Measurements from ENCODE around the gene COL7A1. TPM values are rescaled to one million over a fixed set of nuclear protein-coding genes. Genes with fewer than 3 reads are reported as not detected.
"Not testable (repeated sequence)": the region's sequence is repeated elsewhere in the genome, so short reads cannot be mapped to it uniquely, and the experiment has no call there.

The COL7A1 gene
- total RNA-seq, 1 donor from 2014 or later: 1.5 TPM

DNA sequence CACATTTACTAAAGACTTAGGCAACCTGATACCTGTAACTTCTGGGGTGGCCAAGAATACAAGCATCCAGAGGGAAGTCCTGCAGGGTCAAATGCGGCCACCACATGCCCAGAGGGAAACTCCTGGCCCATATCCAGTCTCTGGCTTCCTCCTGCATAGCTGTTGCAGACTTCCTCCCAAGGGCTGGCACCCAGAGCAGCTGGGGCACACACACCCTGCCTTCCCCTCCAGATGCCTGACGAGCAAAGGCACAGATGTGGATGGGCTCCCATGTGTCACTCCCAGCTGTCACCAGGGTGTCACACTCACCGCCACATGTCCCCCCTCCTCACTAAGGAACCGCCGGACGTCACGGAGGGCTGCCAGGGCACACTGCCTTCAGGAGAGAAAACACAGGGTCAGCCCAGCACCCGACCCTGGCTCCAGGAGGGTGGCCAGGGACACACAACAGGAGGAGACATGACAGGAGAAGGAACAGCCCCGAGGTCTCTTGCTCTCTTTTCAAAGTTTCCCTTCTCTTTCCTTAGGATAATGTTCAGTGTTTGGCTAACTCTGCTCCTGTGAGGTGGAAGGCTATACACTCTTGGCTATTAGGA, 51.8 kb downstream of the COL7A1 start:
- peak; percentile 20 for DNase-seq

DNA sequence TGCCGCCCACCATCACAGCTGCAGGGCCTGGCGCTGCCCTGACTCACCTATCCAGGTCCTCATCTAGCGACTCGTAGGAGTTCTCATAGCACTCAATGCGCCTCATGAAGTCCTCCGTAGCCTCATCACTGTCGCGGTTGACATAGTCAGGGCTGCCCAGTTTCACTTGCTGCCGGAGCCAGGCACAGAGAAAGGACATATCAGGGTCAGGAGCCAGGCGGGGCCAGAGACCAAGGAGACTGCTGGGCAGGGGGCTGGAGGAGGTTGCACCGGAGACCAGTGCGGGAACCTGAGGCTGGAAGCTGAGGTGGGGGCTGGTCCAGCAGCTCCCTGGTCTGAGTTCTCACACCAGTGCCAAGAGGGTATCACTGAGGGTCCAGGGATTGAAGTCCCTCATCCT, 56.7 kb downstream of the COL7A1 start:
- DNase-seq: no peak

DNA sequence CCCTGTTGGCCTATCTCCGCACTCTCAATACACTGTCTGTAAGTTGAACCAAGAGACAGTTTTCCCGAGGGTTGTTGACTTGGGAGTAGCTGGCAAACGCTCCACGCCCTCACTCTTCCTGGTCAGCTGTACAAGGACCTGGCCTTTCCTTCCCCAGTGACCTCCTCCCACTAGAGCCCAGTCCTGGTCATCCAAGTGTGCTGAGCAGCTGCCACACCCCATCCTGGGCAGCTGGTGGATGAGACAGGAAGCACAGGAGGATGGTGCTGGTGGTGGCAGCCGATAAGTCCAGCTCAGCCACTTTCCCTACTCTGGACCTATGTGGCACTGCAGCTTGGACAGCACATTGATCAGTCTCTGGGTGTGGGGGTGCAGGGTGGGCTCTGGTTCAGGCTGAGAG, 58.3 kb downstream of the COL7A1 start:
- DNase-seq: no peak

DNA sequence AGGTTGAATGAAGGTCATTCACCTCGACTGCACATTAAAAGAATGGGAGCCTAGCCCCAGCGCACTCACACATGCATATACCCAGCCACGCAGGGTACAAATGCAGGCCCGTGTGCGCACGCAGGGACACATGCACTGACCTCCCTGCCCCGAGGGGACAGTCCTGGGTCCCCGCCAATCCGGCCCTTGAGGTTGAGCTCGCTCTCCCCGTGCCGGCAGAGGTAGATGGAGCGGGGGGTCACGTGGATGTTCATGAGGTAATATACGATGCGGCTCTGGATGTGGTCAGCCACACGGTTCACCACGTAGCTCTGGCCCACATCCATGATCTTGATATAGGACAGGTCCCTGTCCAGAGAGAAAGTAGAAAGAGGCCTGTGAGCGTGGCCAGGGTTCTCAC, 59.0 kb downstream of the COL7A1 start:
- DNase-seq: no peak

DNA sequence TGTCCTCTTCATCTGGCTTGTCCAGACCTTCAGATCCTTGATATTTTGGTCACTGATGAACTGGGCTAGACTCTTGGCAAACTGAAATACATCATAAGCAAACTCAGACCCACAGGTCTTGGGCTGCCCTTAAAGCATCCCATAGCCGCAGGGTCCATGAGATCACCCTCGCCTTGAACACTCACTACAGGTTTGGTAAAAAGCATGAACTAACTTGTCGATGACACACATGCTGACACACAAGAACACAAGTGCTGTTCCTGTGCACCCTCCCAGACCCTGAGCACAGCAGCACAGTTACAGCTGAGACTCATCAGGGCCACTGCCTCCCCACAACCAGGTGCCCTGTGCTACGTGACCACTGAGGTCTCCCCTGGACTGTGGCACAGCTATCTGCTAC, 59.6 kb downstream of the COL7A1 start:
- DNase-seq: no peak

DNA sequence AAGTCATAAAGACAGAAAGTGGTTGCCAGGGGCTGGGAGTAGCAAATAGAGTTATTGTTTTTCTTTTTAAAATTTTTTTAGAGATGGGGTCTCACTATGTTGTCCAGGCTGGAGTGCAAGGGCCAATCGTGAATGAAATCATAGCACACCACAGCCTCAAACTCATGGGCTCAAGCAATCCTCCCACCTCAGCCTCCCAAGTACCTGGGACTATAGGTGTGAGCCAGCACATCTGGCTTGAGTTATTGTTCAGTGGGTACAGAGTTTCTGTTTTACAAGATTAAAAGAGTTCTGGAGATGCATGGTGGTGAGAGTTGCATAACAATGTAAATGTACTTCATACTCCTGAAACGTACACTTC, 62.2 kb downstream of the COL7A1 start:
- no peak for DNase-seq

DNA sequence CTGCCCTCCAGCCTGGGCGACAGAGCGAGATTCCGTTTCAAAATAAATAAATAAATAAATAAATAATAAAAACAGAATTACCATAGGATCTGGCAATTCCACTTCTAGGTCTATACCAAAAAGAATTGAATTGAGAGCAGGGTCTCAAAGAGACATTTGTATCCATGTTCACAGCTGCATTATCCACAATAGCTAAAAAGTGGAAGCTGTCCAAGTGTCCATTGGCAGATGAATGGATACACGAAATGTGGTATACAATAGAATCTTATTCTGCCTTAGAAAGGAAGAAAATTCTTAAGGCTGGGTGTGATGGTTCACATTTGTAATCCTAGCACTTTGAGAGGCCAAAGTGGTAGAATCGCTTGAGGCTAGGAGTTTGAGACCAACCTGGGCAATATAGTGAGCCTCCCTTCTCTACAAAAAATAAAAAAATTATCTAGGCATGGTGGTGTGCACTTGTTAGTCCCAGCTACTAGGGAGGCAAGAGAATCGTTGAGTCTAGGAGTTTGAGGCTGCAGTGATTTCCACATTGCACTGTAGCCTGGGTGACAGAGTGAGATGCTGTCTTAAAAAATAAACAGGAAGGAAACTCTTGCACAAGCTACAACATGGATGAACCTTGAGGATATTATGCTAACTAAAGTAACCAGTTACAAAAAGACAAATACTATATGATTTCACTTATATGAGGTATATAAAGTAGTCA, 62.7 kb downstream of the COL7A1 start:
- no peak for DNase-seq

DNA sequence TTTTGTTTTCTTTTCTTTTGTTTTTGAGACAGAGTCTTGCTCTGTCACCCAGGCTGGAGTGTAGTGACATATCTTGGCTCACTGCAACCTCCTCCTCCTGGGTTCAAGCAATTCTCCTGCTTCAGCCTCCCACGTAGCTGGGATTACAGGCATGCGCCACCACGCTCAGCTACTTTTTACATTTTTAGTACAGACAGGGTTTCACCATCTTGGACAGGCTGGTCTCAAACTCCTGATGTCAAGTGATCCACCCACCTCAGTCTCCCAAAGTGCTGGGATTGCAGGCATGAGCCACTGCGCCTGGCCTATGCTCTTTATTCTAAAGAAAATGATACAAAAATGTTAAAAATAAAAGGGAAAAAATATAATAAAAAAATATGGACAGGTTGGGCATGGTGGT, 64.4 kb downstream of the COL7A1 start:
- not testable (repeated sequence) for DNase-seq

DNA sequence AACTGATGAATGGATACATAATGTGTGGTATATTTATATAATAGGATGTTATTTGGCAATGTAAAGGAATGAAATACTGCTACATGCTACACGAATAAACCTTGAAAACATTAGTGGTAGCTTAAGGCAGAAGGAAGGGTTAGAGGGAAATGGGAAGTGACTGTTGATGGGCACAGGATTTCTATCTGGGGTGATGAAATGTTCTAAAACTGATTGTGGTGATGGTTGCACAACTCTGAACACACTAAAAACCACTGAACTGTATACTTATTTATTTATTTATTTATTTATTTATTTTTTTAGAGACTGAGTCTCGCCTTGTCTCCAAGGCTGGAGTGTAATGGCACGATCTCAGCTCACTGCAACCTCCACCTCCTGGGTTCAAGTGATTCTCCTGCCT, 66.4 kb downstream of the COL7A1 start:
- no peak for DNase-seq

DNA sequence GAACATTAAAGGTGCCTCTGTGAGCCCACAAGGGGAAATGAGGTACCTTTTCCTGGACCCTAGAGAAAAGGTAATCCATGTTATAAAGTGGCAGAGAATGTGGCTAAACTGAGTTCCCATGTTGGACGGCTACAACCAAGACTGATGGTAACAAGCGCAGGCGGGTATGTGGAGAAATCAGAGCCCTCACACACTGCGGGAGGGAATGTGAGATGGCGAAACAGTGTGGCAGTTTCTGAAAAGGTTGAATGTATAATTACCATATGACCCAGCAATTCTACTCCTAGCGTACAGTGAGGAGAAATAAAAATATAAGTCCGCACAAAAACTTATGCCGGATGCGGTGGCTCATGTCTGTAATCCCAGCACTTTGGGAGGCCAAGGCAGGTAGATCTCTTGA, 67.1 kb downstream of the COL7A1 start:
- DNase-seq: no peak

DNA sequence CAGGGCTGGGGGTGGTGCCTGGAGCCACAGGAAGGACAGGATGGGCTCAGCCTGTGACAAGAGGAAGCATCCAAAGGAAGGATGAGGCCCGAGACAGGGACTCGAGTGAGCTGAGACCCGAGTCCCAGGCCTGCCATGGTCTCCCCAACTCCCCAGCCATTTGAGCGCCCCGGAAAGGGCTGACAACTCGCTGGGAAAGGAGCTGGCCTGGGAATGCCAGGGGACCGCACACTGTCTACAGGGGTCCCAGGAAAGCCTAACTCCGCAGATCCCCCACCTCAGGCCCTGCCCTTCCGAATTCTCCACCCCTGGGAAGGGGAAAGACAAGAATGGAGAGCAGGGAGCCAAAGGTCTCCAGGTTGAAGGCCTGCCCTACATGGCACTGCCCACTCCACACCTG, 70.2 kb downstream of the COL7A1 start:
- no peak for DNase-seq

DNA sequence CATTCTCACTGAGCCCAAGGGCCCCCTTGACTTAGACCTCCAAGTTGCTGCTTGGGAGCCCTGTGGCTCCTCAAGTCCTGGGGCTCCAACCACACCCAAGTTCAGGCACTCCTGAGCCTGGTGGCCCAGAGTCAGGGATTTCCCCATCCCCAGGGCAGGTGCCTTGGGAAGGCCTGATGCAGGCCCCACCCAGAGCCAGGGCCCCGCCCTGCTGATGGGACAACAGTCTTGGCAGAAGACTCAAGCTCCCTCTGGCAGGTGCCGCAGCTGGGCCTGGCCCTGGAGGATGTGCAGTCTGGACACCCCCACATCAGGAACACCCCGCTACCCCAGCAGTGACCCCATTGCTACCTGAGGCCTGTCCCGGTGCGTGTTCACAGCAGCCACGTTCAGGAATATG, 73.5 kb downstream of the COL7A1 start:
- no peak for DNase-seq

DNA sequence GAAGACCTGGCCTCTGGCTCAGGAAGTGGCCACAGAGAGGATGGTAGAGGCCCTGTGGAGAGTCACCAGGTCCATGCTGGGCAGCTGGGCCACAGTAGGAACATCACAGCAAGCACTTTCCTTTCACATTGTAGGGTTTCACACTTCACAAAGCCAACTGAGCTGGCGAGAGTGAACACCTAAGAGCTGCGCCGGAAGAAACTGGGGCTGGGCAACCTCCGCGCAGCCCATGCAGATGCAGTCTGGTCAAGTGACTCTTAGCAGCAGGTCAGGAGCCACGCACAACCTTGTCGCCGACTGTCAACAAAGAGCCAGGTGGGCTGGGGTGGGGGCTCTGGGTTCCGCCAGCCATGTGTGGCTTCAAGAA, 75.9 kb downstream of the COL7A1 start:
- no peak for DNase-seq

DNA sequence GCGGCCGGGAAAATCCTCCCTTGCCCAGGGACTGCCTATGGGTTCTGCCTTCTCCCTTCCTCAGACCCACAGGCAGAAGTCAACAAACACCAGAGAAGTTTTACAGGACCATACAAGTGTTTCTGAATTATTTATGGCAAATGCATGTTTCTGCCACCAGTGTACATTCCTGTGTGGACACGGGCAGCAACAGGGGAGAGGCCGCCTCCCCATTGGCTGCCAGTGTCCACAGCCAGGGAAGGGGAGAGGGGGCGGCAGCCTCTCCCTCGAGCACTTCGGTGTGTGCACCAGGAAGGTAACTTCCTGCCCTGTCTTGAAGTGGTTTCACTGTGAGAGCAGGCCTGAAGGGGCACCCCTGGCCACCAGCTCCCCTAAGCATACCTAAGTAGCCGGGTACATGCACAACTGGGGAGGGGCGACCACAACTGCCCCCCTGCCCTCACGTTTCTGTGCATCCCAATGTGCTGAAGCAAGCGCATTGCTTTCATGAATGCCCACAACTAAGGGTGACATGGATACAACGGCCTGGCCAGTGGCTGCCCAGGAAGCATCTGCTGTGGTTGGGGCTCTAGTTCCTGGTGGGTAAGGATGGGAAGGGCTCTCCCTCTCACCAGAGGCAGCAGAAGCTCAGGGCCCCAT, 76.4 kb downstream of the COL7A1 start:
- DNase-seq: no peak

DNA sequence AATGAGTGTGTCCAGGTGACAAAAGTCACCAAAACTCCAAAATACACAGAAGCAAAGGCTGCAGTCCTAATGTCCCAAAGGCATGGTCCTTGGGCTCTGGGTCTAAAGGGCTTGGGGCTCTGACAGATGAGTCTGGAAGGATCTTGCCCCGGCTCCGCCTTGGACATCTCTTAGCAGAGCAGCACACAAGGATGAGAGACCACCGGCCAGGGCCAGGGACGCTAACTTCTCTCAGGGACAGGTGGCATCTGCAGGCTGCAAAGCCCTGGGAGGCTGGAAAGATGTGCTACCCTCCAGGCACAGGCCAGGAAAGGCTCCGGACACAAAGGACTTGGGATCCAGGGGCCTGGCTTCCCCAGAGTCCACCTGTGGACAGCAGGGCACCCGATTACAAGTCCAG, 77.1 kb downstream of the COL7A1 start:
- no peak for DNase-seq

DNA sequence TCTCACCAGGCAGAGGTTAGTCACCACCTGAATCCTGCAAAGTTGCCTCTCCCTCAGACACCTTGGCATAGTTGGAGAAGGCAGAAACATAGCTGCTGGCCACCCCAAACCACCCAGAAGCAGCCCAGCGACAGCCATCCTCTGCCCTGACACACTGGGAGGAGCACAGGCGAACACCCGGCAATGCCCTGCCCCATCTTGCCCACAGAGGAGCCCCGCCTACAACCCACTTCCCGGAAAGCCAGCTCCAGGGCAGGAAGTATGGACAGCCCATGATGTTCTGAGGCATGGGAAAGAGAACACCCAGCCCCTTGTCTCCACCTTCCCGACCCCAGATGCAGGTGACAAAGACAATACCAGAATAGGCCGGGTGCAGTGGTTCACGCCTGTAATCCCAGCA, 78.6 kb downstream of the COL7A1 start:
- no peak for DNase-seq

DNA sequence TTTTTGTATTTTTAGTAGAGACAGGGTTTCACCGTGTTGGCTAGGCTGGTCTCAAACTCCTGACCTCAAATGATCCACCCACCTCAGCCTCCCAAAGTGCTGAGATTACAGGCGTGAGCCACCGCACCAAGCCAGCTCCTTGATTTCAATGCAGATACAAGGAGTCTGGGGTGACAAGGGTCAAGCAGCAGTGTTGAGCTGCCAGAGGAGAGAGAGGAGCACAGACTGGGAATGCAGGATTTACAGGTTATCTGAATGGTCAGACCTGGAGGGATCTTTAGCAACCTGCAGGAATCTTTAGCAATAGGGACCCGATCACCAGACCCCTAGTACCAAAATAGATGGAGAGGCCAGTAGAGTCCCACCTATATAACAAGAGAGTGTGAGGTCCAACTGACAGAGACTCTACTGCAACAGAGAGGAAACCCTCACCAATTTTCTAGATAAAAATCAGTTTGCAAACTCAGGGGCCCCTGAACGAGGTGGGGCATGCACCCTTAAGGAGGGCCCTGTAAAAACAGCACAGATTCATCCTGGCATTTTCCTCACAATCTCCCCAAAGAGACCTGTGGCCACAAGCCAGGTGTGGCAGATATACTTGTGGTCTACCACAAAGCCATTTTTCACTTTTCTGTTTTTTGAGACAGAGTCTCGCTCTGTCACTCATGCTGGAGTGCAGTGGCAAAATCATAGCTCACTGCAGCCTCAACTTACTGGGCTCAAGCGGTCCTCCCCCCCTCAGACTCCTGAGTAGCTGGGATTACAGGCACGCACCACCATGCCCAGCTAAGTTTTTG, 80.5 kb downstream of the COL7A1 start:
- DNase-seq: no peak

Other genes starting within 250 kb of the COL7A1 start
- gene FBXW12, start 223.1 kb downstream of the COL7A1 start, total RNA-seq: not detected in 2 replicates
- gene PLXNB1, start 165.2 kb downstream of the COL7A1 start, total RNA-seq: 16.8 and 23.7 TPM in 2 replicates
- 16.4 and 18.0 TPM in 2 replicates for gene CCDC51, start 155.2 kb downstream of the COL7A1 start, total RNA-seq
- 223 and 272 TPM in 2 replicates for gene TMA7, start 155.1 kb downstream of the COL7A1 start, total RNA-seq
- 8.2 TPM in 2 replicates for gene ATRIP, start 148.6 kb downstream of the COL7A1 start, total RNA-seq
- gene SHISA5, start 91.2 kb downstream of the COL7A1 start, total RNA-seq: 95.5 and 133 TPM in 2 replicates
- gene PFKFB4, start 38.5 kb downstream of the COL7A1 start, total RNA-seq: 2.0 and 2.2 TPM in 2 replicates
- gene UCN2, start 31.5 kb downstream of the COL7A1 start, total RNA-seq: not detected in 2 replicates
- gene UQCRC1, start 14.3 kb upstream of the COL7A1 start, total RNA-seq: 288 and 371 TPM in 2 replicates
- not detected in 2 replicates for gene TMEM89, start 26.4 kb upstream of the COL7A1 start, total RNA-seq
- 23.9 and 27.7 TPM in 2 replicates for gene SLC26A6, start 40.1 kb upstream of the COL7A1 start, total RNA-seq
- gene CELSR3, start 67.6 kb upstream of the COL7A1 start, total RNA-seq: 0.17 and 0.47 TPM in 2 replicates
- gene NCKIPSD, start 90.6 kb upstream of the COL7A1 start, total RNA-seq: 6.3 and 8.9 TPM in 2 replicates
- gene IP6K2, start 121.9 kb upstream of the COL7A1 start, total RNA-seq: 49.7 and 58.2 TPM in 2 replicates

Measured in dermis blood vessel endothelial cell (primary cell).